Measurements from ENCODE around the gene CMTM2. TPM values are rescaled to one million over a fixed set of nuclear protein-coding genes. Genes with fewer than 3 reads are reported as not detected.

CMTM2 gene, protein sequence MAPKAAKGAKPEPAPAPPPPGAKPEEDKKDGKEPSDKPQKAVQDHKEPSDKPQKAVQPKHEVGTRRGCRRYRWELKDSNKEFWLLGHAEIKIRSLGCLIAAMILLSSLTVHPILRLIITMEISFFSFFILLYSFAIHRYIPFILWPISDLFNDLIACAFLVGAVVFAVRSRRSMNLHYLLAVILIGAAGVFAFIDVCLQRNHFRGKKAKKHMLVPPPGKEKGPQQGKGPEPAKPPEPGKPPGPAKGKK
- 1 to 10 TPM in 1 of 5 experiments, under 1 TPM in 2, not detected in 2; 0.58 to 1.8 (median 0.81) TPM for total RNA-seq
- not detected for polyA plus RNA-seq
- not detected for total RNA-seq

- peak within 1 kb of the TSS in 1 of 9 donors; percentile 37 for H3K27ac Mint-ChIP-seq
- peaks cover 12 to 26% (median 19%) of the 10 kb centered on the region in 7 donors for H3K4me1 Mint-ChIP-seq
- POLR2A ChIA-PET: interaction anchor here (0.9 to 1.9 kb wide), 5 partner anchors 11 to 31 kb away, joined by 3 to 8 read pairs (median 4); partner anchors contain the start of gene CKLF
Observed at GRCh38 chr16:66578651-66579531, at the start of gene CMTM2. Gene CMTM2 (plus strand): TSS chr16:66579463. CDS start chr16:66579608, 145 bp downstream.

GRCh38 chr16:66529475-66529874 lies 49.8 kb upstream of the CMTM2 start:
- peaks cover 12 to 15% of the 10 kb centered on the region in 2 donors for H3K4me1 ChIP-seq (ENCODE audit: control insufficient read depth in 2 of 2, insufficient read depth in 2 of 2, low read length in 2 of 2)
- H3K27ac ChIP-seq (ENCODE audit: low read depth, low read length): no peak overlapping the region
- no peaks in the 10 kb centered on the region for H3K36me3 ChIP-seq (ENCODE audit: control insufficient read depth in 2 of 3, insufficient read depth in 3 of 3, low read length in 3 of 3)
- no peak for DNase-seq
- Mint-ChIP-seq H3K27me3 (no peaks in the 10 kb centered on the region), H3K27ac (peak overlapping the region in 4 of 9 donors; percentile 7 to 75 (median 50)), H3K36me3 (peaks cover 0 to 27% (median 2%) of the 10 kb centered on the region in 5 donors), H3K9me3 (no peaks in the 10 kb centered on the region), H3K4me1 (peaks cover 17 to 44% (median 26%) of the 10 kb centered on the region in 7 donors), H3K4me3 (no peak overlapping the region)
- ATAC-seq: no peak
- no peaks in the 10 kb centered on the region for H3K9me3 ChIP-seq (ENCODE audit: control insufficient read depth in 2 of 3, low read length in 3 of 3)
- no peak overlapping the region for H3K4me3 ChIP-seq (ENCODE audit: low read length)
- CTCF ChIA-PET: no interaction called here
- no peaks in the 10 kb centered on the region for H3K27me3 ChIP-seq (ENCODE audit: control insufficient read depth in 2 of 2, insufficient read depth in 2 of 2, low read length in 2 of 2)
- intact Hi-C loops (cut with micrococcal nuclease): no loop called here
- POLR2A ChIA-PET: interaction anchor here (0.6 to 12.9 kb wide), 2 partner anchors 20 to 512 kb away, joined by 3 to 164 read pairs; partner anchors contain the start of genes CKLF and TK2

More at GRCh38 chr16:66578651-66579531, at the start of gene CMTM2:
- no peak within 1 kb of the TSS for H3K27ac ChIP-seq (ENCODE audit: low read depth, low read length)
- peak within 1 kb of the TSS; percentile 42 for H3K4me3 ChIP-seq (ENCODE audit: low read length)
- H3K36me3 ChIP-seq (ENCODE audit: control insufficient read depth in 2 of 3, insufficient read depth in 3 of 3, low read length in 3 of 3): no peaks in the 10 kb centered on the region
- H3K9me3 ChIP-seq (ENCODE audit: control insufficient read depth in 2 of 3, low read length in 3 of 3): no peaks in the 10 kb centered on the region
- peaks cover 0 to 30% (median 0%) of the 10 kb centered on the region in 5 donors for H3K36me3 Mint-ChIP-seq
- H3K9me3 Mint-ChIP-seq: no peaks in the 10 kb centered on the region
- peak within 1 kb of the TSS; percentile 17 to 85 (median 76) for H3K4me3 Mint-ChIP-seq
- H3K27me3 ChIP-seq (ENCODE audit: control insufficient read depth in 2 of 2, insufficient read depth in 2 of 2, low read length in 2 of 2): peaks cover 0 to 5% of the 10 kb centered on the region in 2 donors
- H3K27me3 Mint-ChIP-seq: peaks cover 13 to 32% (median 24%) of the 10 kb centered on the region in 5 donors
- DNase-seq: peak in 6 of 9 donors; percentile 15 to 40 (median 30)
- peak; percentile 54 for ATAC-seq
- H3K4me1 ChIP-seq (ENCODE audit: control insufficient read depth in 2 of 2, insufficient read depth in 2 of 2, low read length in 2 of 2): peaks cover 4 to 5% of the 10 kb centered on the region in 2 donors
- intact Hi-C loops (cut with micrococcal nuclease): no loop called here
- CTCF ChIA-PET: interaction anchor here (0.7 to 1.0 kb wide), 3 partner anchors 10 to 30 kb away, joined by 3 to 7 read pairs (median 3); no protein-coding TSS in a partner anchor

GRCh38 chr16:66534376-66534799 lies 44.9 kb upstream of the CMTM2 start:
- no peaks in the 10 kb centered on the region for H3K27me3 Mint-ChIP-seq
- H3K4me3 Mint-ChIP-seq: no peak overlapping the region
- intact Hi-C loops (cut with micrococcal nuclease): no loop called here
- H3K9me3 ChIP-seq (ENCODE audit: control insufficient read depth in 2 of 3, low read length in 3 of 3): no peaks in the 10 kb centered on the region
- H3K27me3 ChIP-seq (ENCODE audit: control insufficient read depth in 2 of 2, insufficient read depth in 2 of 2, low read length in 2 of 2): no peaks in the 10 kb centered on the region
- no peak overlapping the region for H3K4me3 ChIP-seq (ENCODE audit: low read length)
- H3K27ac Mint-ChIP-seq: peak overlapping the region in 3 of 9 donors; percentile 14 to 76 (median 23)
- no peaks in the 10 kb centered on the region for H3K4me1 ChIP-seq (ENCODE audit: control insufficient read depth in 2 of 2, insufficient read depth in 2 of 2, low read length in 2 of 2)
- ATAC-seq (no peak), DNase-seq (no peak)
- POLR2A ChIA-PET: no interaction called here
- H3K9me3 Mint-ChIP-seq: no peaks in the 10 kb centered on the region
- CTCF ChIA-PET: no interaction called here
- H3K36me3 ChIP-seq (ENCODE audit: control insufficient read depth in 2 of 3, insufficient read depth in 3 of 3, low read length in 3 of 3): peaks cover 0 to 4% (median 0%) of the 10 kb centered on the region in 3 experiments
- H3K36me3 Mint-ChIP-seq: peaks cover 0 to 39% (median 7%) of the 10 kb centered on the region in 5 donors
- H3K27ac ChIP-seq (ENCODE audit: low read depth, low read length): no peak overlapping the region
- peaks cover 3 to 27% (median 6%) of the 10 kb centered on the region in 7 donors for H3K4me1 Mint-ChIP-seq

GRCh38 chr16:66536525-66536924 lies 42.7 kb upstream of the CMTM2 start:
- no peaks in the 10 kb centered on the region for H3K27me3 Mint-ChIP-seq
- CTCF ChIA-PET: interaction anchor here (0.6 to 0.8 kb wide), 2 partner anchors 25 to 114 kb away, joined by 4 to 5 read pairs; no protein-coding TSS in a partner anchor

DNA sequence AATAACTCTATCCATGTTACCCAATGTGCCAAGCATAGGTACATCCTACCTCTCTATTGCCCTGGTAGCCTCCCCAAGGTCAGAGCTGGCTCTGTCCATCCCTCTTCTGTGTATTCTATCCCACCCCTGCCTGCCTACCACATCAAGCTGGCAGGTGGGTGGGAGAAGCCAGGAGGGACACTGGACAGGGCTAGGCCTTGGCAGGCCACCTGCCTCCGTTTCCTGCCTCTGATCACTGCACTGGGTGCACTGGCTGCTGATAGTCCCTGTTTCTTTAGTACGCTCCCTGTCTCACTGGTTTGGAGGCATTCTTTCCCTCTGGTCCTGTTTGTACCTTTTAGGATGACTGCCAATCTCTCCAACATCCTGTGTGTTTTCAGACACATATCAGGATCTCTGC lies 42.0 kb upstream of the CMTM2 start:
- Histone ChIP-seq H3K4me1 (ENCODE audit: control insufficient read depth in 2 of 2, insufficient read depth in 2 of 2, low read length in 2 of 2) (peaks cover 0 to 3% of the 10 kb centered on the region in 2 donors), H3K9me3 (ENCODE audit: control insufficient read depth in 2 of 3, low read length in 3 of 3) (no peaks in the 10 kb centered on the region), H3K36me3 (ENCODE audit: control insufficient read depth in 2 of 3, insufficient read depth in 3 of 3, low read length in 3 of 3) (peaks cover 0 to 4% (median 0%) of the 10 kb centered on the region in 3 experiments), H3K27me3 (ENCODE audit: control insufficient read depth in 2 of 2, insufficient read depth in 2 of 2, low read length in 2 of 2) (no peaks in the 10 kb centered on the region), H3K27ac (ENCODE audit: low read depth, low read length) (no peak overlapping the region), H3K4me3 (ENCODE audit: low read length) (no peak overlapping the region)
- peak overlapping the region in 2 of 9 donors; percentile 4 to 62 for H3K27ac Mint-ChIP-seq
- no peak overlapping the region for H3K4me3 Mint-ChIP-seq
- no peak for DNase-seq
- no peaks in the 10 kb centered on the region for H3K27me3 Mint-ChIP-seq
- no peak for ATAC-seq
- POLR2A ChIA-PET: no interaction called here
- peaks cover 11 to 37% (median 14%) of the 10 kb centered on the region in 7 donors for H3K4me1 Mint-ChIP-seq
- no peaks in the 10 kb centered on the region for H3K9me3 Mint-ChIP-seq
- peaks cover 0 to 35% (median 8%) of the 10 kb centered on the region in 5 donors for H3K36me3 Mint-ChIP-seq
- CTCF ChIA-PET: no interaction called here
- intact Hi-C loops (cut with micrococcal nuclease): no loop called here

More at GRCh38 chr16:66536525-66536924, 42.7 kb upstream of the CMTM2 start:
- POLR2A ChIA-PET: interaction anchor here (0.7 to 1.0 kb wide), 2 partner anchors 15 to 16 kb away, joined by 3 read pairs; no protein-coding TSS in a partner anchor
- Histone ChIP-seq H3K4me3 (ENCODE audit: low read length) (no peak overlapping the region), H3K9me3 (ENCODE audit: control insufficient read depth in 2 of 3, low read length in 3 of 3) (no peaks in the 10 kb centered on the region), H3K4me1 (ENCODE audit: control insufficient read depth in 2 of 2, insufficient read depth in 2 of 2, low read length in 2 of 2) (peaks cover 0 to 3% of the 10 kb centered on the region in 2 donors), H3K27me3 (ENCODE audit: control insufficient read depth in 2 of 2, insufficient read depth in 2 of 2, low read length in 2 of 2) (no peaks in the 10 kb centered on the region), H3K27ac (ENCODE audit: low read depth, low read length) (no peak overlapping the region), H3K36me3 (ENCODE audit: control insufficient read depth in 2 of 3, insufficient read depth in 3 of 3, low read length in 3 of 3) (peaks cover 0 to 4% (median 0%) of the 10 kb centered on the region in 3 experiments)
- DNase-seq (no peak), ATAC-seq (no peak)
- H3K9me3 Mint-ChIP-seq: no peaks in the 10 kb centered on the region
- peaks cover 11 to 34% (median 14%) of the 10 kb centered on the region in 7 donors for H3K4me1 Mint-ChIP-seq
- peaks cover 0 to 32% (median 7%) of the 10 kb centered on the region in 5 donors for H3K36me3 Mint-ChIP-seq
- no peak overlapping the region for H3K27ac Mint-ChIP-seq
- intact Hi-C loops (cut with micrococcal nuclease): no loop called here
- H3K4me3 Mint-ChIP-seq: no peak overlapping the region

GRCh38 chr16:66538910-66539309 lies 40.4 kb upstream of the CMTM2 start:
- ATAC-seq: no peak
- peak overlapping the region in 2 of 10 donors; percentile 45 to 66 for H3K4me3 Mint-ChIP-seq
- no peaks in the 10 kb centered on the region for H3K27me3 Mint-ChIP-seq
- POLR2A ChIA-PET: interaction anchor here (0.6 kb wide), 1 partner anchor 10 kb away, joined by 3 read pairs; no protein-coding TSS in a partner anchor
- H3K4me1 Mint-ChIP-seq: peaks cover 11 to 44% (median 19%) of the 10 kb centered on the region in 7 donors
- intact Hi-C loops (cut with micrococcal nuclease): loop anchor here in 1 of 2 donors (2.0 kb wide), 1 partner anchor 14 kb away; no protein-coding TSS in a partner anchor
- peaks cover 0 to 35% (median 5%) of the 10 kb centered on the region in 5 donors for H3K36me3 Mint-ChIP-seq
- Histone ChIP-seq H3K9me3 (ENCODE audit: control insufficient read depth in 2 of 3, low read length in 3 of 3) (no peaks in the 10 kb centered on the region), H3K36me3 (ENCODE audit: control insufficient read depth in 2 of 3, insufficient read depth in 3 of 3, low read length in 3 of 3) (peaks cover 0 to 4% (median 0%) of the 10 kb centered on the region in 3 experiments), H3K27ac (ENCODE audit: low read depth, low read length) (no peak overlapping the region), H3K4me1 (ENCODE audit: control insufficient read depth in 2 of 2, insufficient read depth in 2 of 2, low read length in 2 of 2) (peaks cover 0 to 3% of the 10 kb centered on the region in 2 donors), H3K27me3 (ENCODE audit: control insufficient read depth in 2 of 2, insufficient read depth in 2 of 2, low read length in 2 of 2) (no peaks in the 10 kb centered on the region), H3K4me3 (ENCODE audit: low read length) (no peak overlapping the region)
- peak overlapping the region in 3 of 9 donors; percentile 17 to 69 (median 60) for H3K27ac Mint-ChIP-seq
- CTCF ChIA-PET: no interaction called here
- no peaks in the 10 kb centered on the region for H3K9me3 Mint-ChIP-seq
- DNase-seq: no peak

Measured in naive thymus-derived CD4-positive, alpha-beta T cell (primary cell).